Fibroblast of lung (primary cell): Measurements from ENCODE around the gene TRPM6. TPM values are rescaled to one million over a fixed set of nuclear protein-coding genes. Genes with fewer than 3 reads are reported as not detected.
"Not testable (repeated sequence)": the region's sequence is repeated elsewhere in the genome, so short reads cannot be mapped to it uniquely, and the experiment has no call there.

Experiments
- DNase-seq, 2 donors: peaks; one replicate each; pipeline versions ENCODE4 v3.0.0 to v3.0.0-alpha.2; 2010; ENCODE audit warnings: low read depth in 2 of 2
- H2AFZ ChIP-seq: 2 replicates; pipeline ENCODE4 v1.5.1; 2012; ENCODE audit warnings: low read length, control low read depth, inconsistent platforms
- H3K27ac ChIP-seq: 2 replicates; pipeline ENCODE4 v1.5.1; 2011; ENCODE audit warnings: low read length, control low read depth; ENCODE audit not compliant: insufficient read depth
- H3K27me3 ChIP-seq: 2 replicates; pipeline ENCODE4 v1.5.1; 2011; ENCODE audit warnings: mild to moderate bottlenecking, low read length; ENCODE audit not compliant: control insufficient read depth, insufficient read depth
- H3K36me3 ChIP-seq: 2 replicates; pipeline ENCODE4 v1.5.1; 2011; ENCODE audit warnings: low read length; ENCODE audit not compliant: control insufficient read depth, insufficient read depth
- H3K4me1 ChIP-seq: 2 replicates; pipeline ENCODE4 v1.5.1; 2011; ENCODE audit warnings: low read length; ENCODE audit not compliant: control insufficient read depth, insufficient read depth; ENCODE audit errors: extremely low read depth
- H3K4me2 ChIP-seq: 2 replicates; pipeline ENCODE4 v1.5.1; 2011; ENCODE audit warnings: low read length, control low read depth; ENCODE audit not compliant: insufficient read depth; ENCODE audit errors: extremely low read depth
- H3K4me3 ChIP-seq, 4 experiments: fragments of 200-600 bp in 1 of 4; sonication (generic) in 1 of 4; replicated peaks in 1 of 4; 2 replicates each; pipeline ENCODE4 v1.5.1; 2011 to 2016; ENCODE audit warnings: low read length in 4 of 4, low read depth in 3 of 4, mild to moderate bottlenecking in 3 of 4, control low read depth in 2 of 4, inconsistent platforms in 1 of 4, mixed read lengths in 1 of 4; ENCODE audit not compliant: insufficient read depth in 1 of 4; ENCODE audit errors: control extremely low read depth in 1 of 4
- H3K79me2 ChIP-seq: 2 replicates; pipeline ENCODE4 v1.5.1; 2012; ENCODE audit warnings: mild to moderate bottlenecking, low read length, inconsistent platforms; ENCODE audit not compliant: control insufficient read depth, insufficient read depth
- H3K9ac ChIP-seq: 2 replicates; pipeline ENCODE4 v1.5.1; 2011; ENCODE audit warnings: mild to moderate bottlenecking, low read length, control low read depth; ENCODE audit not compliant: insufficient read depth
- H3K9me3 ChIP-seq: 2 replicates; pipeline ENCODE4 v1.5.1; 2012; ENCODE audit warnings: low read depth, low read length; ENCODE audit not compliant: control insufficient read depth, insufficient read depth
- H4K20me1 ChIP-seq: 2 replicates; pipeline ENCODE4 v1.5.1; 2011; ENCODE audit warnings: low read length; ENCODE audit not compliant: control insufficient read depth, insufficient read depth; ENCODE audit errors: extremely low read depth
- EZH2 ChIP-seq: IDR thresholded peaks from 2 replicates; pipeline ENCODE4 v1.5.1; 2012; ENCODE audit warnings: low read length, control low read depth, mild to moderate bottlenecking; ENCODE audit errors: missing control alignments
- polyA plus RNA-seq, 2 donors: library from polyadenylated mRNA; depleted of rRNA in 1 of 2; stranded (reverse) in 1 of 2; unstranded in 1 of 2; fragments of >200 nt; gene quantifications; 2 replicates each; pipeline ENCODE4 v1.2.1, GENCODE V29; 2011 to 2012; ENCODE audit warnings: missing spikeins in 1 of 2
- total RNA-seq: library from RNA; depleted of rRNA; stranded (reverse); fragments of >200 nt; gene quantifications from 2 replicates; pipeline ENCODE4 v1.2.1, GENCODE V29; 2014
- TF ChIP-seq, protein P1 (sequence below), 2 donors: IDR thresholded peaks in 1 of 2; conservative IDR thresholded peaks in 1 of 2; 1 replicate in 1 of 2; 2 replicates in 1 of 2; pipeline ENCODE4 v1.5.1; 2011 to 2012; ENCODE audit warnings: low read length in 2 of 2, control low read depth in 1 of 2, inconsistent platforms in 1 of 2, low read depth in 1 of 2, mild to moderate bottlenecking in 1 of 2

Gene TRPM6
- total and polyA plus RNA-seq, 2 donors (not counting 1 experiment from before 2014, with no cell fraction given), result under 0.01 to 0.02 TPM

DNA sequence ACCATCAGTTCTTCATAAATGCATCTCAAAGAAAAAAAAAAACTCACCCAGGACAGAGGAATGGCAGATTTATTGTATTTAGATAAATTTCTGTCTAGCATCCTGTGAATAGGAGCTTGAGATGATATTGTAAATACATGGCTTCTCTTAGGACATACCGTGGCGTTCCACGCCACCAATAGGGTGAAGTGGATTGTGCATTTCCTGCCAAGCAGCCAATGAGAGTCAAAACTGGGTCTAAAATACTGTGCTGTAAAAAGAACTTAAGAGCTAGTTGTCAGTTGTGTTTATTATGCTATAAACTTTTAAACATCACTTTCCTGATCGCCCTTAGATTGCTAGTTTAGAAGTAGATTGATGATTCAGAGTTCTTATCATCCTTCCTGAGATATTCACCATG, 20.9 kb upstream of the TRPM6 start:
- H2AFZ ChIP-seq, result no peak overlapping the region
- H4K20me1 ChIP-seq, result no peaks in the 10 kb centered on the region
- DNase-seq, result no peak
- no peaks in the 10 kb centered on the region for H3K27me3 ChIP-seq
- H3K36me3 ChIP-seq, result no peaks in the 10 kb centered on the region
- no peaks in the 10 kb centered on the region for H3K79me2 ChIP-seq
- no peak overlapping the region for H3K9ac ChIP-seq
- no peaks in the 10 kb centered on the region for H3K4me1 ChIP-seq
- no peak overlapping the region for H3K4me3 ChIP-seq
- no peaks in the 10 kb centered on the region for H3K9me3 ChIP-seq
- TF ChIP-seq, protein P1, sequence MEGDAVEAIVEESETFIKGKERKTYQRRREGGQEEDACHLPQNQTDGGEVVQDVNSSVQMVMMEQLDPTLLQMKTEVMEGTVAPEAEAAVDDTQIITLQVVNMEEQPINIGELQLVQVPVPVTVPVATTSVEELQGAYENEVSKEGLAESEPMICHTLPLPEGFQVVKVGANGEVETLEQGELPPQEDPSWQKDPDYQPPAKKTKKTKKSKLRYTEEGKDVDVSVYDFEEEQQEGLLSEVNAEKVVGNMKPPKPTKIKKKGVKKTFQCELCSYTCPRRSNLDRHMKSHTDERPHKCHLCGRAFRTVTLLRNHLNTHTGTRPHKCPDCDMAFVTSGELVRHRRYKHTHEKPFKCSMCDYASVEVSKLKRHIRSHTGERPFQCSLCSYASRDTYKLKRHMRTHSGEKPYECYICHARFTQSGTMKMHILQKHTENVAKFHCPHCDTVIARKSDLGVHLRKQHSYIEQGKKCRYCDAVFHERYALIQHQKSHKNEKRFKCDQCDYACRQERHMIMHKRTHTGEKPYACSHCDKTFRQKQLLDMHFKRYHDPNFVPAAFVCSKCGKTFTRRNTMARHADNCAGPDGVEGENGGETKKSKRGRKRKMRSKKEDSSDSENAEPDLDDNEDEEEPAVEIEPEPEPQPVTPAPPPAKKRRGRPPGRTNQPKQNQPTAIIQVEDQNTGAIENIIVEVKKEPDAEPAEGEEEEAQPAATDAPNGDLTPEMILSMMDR (conservative IDR thresholded peaks at IDR 0.05 in 1 of 2, IDR thresholded peaks at IDR 0.05 in 1 of 2; ENCODE audit: low read depth in 1 of 2, low read length in 2 of 2), result no peak
- TF ChIP-seq EZH2, result no peak
- H3K4me2 ChIP-seq, result no peak overlapping the region
- H3K27ac ChIP-seq, result no peak overlapping the region

DNA sequence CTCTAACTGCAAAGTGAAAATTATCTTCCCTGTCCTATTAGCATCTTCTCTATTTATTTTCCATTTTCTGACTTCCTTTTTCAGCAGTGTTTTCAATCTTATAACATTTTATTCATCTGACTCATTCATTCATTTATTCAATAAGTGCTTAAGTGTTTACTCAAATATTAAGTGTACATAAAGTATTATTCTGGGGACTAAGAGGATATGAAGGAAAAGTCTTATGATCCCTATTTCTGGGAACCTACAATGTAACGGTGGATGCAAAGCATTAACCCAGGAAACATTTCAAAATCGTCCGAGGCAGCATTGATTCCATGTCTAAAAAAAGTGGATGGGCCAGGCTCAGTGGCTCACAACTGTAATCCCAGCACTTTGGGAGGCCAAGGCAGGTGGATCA, 19.4 kb upstream of the TRPM6 start:
- no peak overlapping the region for H3K27ac ChIP-seq
- TF ChIP-seq, protein P1 (conservative IDR thresholded peaks at IDR 0.05 in 1 of 2, IDR thresholded peaks at IDR 0.05 in 1 of 2; ENCODE audit: low read depth in 1 of 2, low read length in 2 of 2), result no peak
- H3K4me3 ChIP-seq, result no peak overlapping the region
- H3K27me3 ChIP-seq, result no peaks in the 10 kb centered on the region
- H3K9ac ChIP-seq, result no peak overlapping the region
- no peaks in the 10 kb centered on the region for H3K4me1 ChIP-seq
- no peaks in the 10 kb centered on the region for H3K9me3 ChIP-seq
- H4K20me1 ChIP-seq, result no peaks in the 10 kb centered on the region
- H2AFZ ChIP-seq, result no peak overlapping the region
- DNase-seq, result no peak
- no peaks in the 10 kb centered on the region for H3K36me3 ChIP-seq
- H3K79me2 ChIP-seq, result no peaks in the 10 kb centered on the region
- H3K4me2 ChIP-seq, result no peak overlapping the region

DNA sequence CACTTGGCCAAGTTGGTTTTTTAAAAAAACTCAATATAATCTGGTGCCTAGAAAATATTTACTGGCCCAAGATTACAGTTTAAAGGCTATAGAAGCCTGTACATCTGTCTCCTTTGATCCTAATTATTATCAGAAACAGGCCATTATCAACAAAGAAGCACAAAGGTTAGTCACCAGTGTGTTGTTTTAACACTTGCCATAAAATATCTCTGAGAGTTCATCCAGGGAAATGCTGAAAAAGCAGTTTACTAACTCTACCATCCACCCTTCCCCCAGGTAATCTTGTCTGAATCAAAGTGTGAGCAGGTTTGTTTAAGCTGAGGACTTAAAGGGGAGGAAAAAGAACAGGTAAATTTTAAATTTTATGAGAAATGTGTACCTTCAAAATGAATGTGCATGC, 13.3 kb upstream of the TRPM6 start:
- Histone ChIP-seq H3K4me3 (no peak overlapping the region), H2AFZ (no peak overlapping the region), H4K20me1 (no peaks in the 10 kb centered on the region), H3K27me3 (no peaks in the 10 kb centered on the region), H3K27ac (no peak overlapping the region), H3K4me2 (no peak overlapping the region), H3K4me1 (no peaks in the 10 kb centered on the region), H3K36me3 (no peaks in the 10 kb centered on the region), H3K9ac (no peak overlapping the region), H3K79me2 (no peaks in the 10 kb centered on the region), H3K9me3 (no peaks in the 10 kb centered on the region)
- DNase-seq, result no peak
- TF ChIP-seq, protein P1 (conservative IDR thresholded peaks at IDR 0.05 in 1 of 2, IDR thresholded peaks at IDR 0.05 in 1 of 2; ENCODE audit: low read depth in 1 of 2, low read length in 2 of 2), result no peak
- TF ChIP-seq EZH2, result no peak

DNA sequence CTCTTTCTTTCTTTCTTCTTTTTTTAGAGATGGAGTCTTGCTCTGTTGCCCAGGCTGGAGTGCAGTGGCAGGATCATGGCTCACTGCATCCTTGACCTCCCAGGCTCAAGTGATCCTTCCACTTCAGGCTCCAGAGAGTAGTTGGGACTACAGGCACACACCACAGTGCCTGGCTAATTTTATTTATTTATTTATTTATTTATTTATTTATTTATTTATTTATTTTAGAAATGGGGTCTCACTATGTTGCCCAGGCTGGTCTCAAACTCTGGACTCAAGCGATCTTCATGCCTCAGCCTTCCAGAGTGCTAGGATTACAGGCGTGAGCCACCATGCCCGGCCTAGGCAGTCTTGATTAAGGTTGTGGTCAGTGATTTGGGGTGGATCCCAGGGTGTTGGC, 728 bp upstream of the TRPM6 start:
- DNase-seq, H3K4me2 ChIP-seq, H3K27me3 ChIP-seq, H3K4me3 ChIP-seq, H3K36me3 ChIP-seq, H3K9ac ChIP-seq, H4K20me1 ChIP-seq, H3K9me3 ChIP-seq, H3K4me1 ChIP-seq, H2AFZ ChIP-seq, H3K79me2 ChIP-seq, H3K27ac ChIP-seq: not testable (repeated sequence)
